OCI-M1 (cell line): ENCODE data around the gene RTN1.

Source experiments
- DNase-seq: peaks from one replicate; lab custom pipeline; 2025; lab: John Stamatoyannopoulos, UW

RTN1 gene

DNA sequence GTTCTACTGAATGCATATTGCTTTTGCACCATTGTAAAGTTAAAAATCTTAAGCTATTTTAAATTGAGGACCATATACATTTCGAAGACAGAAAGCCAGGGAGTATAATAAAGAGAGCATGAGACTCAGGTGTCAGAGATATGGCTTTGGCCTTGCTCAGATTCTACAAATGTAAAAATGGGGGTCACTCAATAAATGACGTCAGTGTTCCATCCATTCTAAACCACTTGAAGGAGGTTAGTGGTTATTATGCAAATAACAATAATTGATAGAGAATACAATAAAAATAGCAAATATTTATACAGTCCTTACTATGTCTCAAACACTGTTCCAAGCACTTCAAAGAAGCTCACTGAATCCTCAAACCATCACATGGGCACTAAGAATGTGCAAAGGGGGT is 20.1 kb downstream of the RTN1 start:
- no peak for DNase-seq

DNA sequence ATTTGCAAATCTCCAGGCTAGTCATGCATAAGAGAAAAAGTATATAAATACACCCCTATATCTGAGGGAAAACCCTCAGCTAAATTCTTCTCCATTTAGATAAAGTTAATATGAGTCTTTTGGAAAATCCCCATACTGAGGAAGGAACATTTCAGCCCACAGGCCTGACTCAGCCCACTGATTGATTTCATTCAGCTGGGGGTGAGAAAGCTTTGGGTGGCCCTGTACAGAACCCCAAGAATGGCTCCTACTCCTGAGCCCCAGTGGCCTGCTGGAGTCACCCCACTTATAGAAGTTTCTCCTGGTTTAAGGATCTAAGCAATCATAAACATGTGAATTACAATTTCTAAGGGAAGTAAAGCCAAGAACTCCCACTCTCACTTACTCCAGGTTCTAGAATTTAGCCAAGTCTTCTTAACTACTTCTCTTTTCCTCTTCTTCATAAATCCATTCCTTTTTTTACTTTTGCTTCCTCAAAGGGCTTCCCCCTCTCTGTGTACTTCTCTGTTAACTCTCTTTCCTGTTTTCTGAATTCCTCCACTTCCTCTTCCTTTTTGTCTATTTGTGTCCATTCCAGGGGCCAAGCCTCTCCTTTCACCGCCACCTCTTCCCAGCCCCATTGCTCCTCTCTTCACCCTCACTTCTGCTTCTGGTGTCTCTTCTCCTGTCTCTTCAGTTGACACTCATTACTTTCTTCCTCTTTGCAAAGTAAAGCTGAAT is 21.0 kb downstream of the RTN1 start:
- DNase-seq, result peak; percentile 57

DNA sequence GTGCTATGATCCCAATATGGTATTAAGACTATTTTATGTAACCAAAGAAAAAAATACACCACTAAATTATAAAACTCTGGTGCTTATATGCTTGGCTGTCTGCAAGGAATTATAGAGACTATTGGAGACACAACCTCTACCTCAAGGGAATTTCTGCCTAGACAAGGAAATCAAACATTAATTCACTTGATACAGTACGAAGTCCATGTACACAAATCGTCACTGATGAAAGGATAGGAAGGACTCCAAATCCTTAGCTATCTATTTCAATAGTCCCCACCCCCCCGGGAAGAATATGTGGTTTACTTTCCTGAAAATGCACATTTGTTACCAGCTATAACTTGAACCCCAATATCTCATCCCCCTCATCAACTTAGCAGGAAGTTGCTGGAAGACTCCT is 21.9 kb downstream of the RTN1 start:
- no peak for DNase-seq

DNA sequence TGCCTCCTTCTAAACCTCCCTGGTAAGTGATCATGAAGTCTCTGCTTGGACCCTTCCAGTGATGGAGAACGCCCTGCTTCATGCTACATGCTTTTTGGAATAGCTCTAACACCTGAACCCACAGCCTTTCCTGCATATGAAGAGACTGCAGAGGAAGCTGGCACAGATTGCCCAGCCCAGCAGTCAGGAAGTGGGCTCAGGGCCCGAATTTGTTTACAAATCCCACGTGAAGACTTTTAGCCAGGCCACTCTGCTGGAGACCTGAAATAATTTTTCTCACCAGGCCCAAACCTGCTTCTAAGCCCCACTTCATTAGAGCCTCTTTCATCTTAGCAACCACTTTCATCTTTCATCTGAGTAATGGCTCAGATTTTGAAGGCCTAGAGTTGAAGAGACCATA is 22.9 kb downstream of the RTN1 start:
- DNase-seq, result no peak

DNA sequence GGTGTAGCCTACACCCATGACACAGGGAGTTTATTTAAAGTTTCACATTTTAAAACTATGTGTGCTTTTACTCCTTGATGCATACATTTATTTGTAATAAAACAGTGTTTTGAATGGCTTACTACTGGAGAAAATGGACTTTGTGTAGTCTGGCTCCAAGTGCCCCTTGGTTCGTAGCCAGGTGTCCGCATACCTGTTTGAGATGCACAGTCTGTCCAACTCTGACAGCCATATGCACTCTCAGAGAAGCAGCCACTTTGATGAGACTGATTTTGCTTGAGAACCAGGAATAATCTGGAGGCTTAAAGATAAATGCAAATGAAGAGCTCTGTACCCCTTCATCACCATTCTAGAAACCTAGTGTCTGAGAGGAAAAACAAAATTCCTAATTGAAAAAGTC is 24.0 kb downstream of the RTN1 start:
- DNase-seq, result no peak

DNA sequence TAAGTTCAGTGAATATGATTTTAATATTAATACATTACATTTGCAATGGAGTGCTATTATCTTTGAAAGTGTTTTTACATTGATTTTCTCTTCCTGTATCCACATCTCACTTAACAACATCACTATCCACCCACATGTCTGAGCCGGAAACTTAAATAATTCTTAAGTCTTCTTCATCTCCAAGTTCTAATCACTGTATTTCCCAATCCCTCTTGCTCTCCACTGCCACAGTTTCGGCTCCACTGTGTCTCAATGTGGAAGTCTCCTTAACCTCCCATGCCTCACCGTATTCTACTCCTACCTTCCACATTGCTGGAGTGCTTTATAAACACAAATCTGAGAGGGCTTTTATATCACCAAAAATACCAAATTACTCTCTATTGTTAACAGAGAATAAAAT is 25.3 kb downstream of the RTN1 start:
- DNase-seq, result no peak

DNA sequence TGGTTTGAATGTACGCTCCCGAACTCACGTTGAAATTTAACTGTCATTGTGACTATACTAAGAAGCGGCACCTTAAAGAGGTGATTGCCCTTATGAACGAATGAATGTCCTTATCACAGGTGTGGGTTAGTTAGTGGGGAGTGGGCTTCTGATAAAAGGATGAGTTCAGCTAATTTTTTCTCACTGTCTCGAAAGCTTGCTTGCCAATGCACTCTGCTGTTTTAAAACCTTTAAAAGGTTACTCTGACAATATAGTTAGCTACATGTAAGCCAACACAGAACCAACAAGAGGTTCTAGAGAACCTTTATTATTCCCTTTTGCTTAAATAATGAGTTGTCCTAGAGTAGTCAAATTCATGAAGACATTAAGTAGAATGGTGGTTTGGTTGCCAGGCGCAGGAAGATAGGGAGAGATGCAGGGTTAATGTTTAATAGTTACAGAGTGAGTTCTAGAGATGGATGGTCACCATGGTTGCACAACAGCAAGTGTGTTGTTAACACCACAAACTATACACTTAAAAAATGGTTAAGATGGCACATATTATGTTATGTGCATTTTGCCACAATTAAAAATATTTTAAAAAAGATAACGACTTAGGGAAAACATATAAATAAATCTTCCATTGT is 26.3 kb downstream of the RTN1 start:
- DNase-seq, result no peak

DNA sequence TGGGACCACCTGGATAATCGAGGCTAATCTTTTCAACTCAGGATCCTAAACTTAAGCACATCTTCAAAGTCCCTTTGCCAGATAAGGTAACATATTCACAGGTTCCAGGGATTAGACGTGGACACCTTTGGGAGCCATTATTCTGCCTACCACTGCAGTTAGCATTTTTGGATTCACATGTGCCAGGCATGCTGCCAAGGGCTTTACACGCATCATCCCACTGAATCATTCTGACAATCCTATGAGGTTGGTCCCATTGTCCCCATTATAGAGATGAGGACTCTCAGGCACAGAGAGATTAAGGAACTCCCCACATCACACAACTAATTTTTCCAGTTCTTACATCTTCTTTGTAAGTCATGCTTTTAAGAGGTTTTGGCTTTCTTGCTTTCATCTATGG is 34.5 kb downstream of the RTN1 start:
- no peak for DNase-seq

DNA sequence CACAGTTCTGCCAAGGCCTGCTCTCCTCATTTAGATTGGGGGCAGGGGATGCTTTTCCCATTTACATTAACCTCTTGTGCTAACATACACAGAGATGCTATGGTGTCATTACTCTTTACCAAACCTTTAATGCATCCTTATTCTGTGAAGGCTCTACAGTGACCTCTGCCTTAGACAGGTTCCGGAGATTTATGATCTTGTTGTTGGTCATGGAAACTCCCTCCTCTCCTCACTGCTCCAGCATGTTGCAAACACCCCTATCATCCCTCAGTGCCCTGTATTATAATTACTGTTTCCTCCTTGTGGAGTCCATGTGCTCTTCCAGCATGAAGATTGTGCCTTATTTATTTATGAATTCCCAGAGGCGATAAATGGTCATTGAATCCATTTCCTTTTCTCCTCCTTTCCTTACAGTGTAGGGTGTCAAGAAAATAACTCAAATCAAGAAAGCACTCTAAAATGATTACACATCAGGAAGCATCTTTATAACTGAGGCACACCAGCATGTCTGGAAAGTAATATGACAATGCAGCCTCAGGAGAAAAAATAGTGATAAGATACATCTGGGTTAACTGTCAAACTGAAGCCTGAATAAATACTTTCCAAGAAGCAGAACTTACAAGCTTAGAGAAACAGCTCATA is 37.8 kb downstream of the RTN1 start:
- DNase-seq, result peak; percentile 56

DNA sequence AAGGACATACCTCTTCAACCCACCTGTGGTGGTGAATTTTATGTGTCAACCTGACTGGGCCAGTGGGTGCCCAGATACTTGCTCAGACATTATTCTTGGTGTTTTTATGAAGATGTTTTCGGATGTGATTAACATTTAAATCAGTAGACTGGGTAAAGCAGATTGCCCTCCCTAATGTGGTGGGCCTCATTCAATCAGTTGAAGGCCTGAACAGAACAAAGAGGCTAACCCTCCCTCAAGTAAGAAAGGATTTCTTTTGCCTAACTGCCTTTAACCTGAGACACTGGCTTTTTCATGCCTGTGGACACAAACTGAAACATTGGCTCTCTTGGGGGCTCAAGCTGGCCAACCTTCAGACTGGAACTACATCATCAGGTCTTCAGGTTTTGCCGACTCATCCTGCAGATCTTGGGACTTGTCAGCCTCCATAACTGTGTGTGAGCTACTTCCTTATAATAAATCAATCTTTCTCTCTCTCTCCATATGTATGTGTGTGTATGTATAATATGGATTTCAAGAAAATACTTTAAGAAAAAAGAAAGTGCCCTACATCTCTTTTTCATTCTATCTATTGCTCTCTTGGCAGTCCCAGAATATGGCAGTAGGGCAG is 39.4 kb downstream of the RTN1 start:
- peak; percentile 73 for DNase-seq

DNA sequence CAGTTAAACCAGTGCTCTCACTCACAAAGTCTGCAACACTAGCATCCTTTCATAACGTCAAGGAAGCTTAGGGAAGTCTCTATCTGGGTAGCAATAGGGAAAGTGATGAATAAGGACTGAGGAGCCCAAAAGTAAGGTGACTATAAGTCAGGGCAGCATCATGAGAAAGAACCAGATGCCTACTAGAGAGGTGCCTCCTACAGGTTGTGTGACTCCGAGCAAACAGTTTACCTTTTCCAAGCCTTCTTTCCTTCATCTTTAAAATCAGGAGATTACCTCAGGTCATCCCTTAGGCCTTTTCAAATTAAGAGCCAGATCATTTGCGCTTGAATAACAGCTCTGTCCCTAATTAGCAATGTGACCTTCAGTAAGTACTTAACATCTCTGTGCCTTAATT is 40.2 kb downstream of the RTN1 start:
- no peak for DNase-seq

DNA sequence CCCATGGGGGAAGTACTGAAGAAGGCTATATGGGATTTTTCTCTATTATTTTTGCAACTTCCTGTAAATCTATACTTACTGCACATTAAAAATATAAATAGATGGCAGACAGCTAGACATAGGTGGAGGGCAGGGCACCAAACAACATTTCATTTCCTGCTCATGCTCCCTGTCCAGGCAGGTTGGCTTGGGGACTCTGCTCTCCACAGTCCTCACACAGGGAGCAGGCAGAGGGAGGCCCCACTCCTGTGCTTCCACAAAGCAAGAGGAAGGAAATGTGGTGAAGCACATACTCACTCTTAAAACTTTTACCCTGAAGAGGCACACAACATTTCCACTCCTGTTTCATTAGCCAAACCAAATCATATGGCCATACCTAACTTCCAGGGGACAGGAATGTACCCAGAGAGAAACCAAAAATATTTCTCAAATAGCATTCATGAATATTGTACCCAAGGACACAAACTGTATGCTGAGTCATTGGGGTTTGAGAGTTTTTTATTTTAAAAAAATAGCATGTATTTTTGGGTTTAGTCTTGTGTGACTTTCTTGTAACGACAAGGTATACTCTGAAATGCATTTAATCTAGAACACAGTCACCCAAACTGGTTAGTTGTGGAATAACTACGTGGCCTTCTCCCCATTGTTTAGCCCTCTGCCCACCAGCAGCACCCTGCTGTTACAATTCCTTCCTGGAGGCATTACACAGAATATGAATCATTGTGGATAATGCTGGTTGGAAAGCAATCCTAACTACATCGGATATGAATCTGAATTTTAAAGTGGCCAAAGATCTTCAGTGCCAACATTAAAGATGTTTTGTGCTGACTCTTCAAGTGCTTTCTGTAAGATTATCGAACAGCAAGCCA is 40.9 kb downstream of the RTN1 start:
- peak; percentile 46 for DNase-seq

DNA sequence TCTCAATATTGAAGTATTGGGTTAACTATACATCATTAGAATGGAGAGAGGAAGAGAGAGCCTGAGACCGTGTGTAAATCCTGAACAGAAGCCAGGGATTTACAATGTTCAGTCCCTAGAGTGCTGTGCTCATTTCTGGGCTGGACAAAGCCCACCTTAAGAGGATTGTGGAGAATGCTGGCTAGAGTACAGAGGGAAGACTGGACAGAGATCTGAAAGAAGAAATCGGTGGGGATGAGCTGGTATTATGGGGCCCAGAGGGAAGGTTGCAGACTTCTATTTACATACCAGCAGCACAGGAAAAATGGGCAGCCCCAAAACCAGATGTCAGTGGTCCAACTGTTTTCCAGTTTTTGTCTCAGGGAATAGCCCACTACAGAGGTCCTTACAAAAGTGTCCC is 42.3 kb downstream of the RTN1 start:
- DNase-seq, result no peak

DNA sequence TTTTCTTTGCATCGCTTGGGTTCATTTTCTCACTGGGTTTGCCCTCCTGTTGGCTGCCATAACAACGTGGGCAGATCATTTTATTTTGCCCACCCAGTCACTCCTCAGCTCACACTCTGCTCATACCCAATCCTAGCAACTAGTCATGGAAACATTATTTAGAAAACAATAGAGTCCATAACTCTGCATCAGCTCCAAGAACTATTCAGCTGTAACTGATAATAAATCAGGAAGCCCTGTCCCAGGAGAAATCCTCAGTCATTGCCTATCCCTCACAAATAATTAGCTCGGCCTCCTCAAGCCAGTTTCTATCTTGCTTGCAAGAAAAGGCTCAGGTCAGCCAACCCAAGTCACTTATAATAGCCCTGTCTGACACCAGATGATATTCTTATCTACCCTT is 43.2 kb downstream of the RTN1 start:
- DNase-seq, result peak; percentile 31

DNA sequence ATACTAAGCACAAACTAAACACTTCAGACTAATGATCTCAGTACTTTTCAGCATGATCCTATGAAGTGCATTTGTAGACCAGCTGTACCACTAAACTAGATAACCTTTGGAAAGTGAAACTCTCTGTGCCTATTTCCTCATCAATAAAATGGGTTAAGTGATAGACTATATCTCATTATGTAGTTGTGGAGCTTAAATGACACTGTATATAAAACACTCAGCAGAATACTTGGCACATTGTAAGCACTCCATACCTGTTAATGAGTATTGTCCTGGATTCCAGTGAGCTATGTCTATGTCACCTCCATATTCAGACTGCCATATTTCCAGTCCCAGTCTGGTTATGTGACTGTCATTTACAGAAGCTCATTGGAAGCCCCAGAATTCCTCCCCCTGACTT is 44.4 kb downstream of the RTN1 start:
- no peak for DNase-seq

DNA sequence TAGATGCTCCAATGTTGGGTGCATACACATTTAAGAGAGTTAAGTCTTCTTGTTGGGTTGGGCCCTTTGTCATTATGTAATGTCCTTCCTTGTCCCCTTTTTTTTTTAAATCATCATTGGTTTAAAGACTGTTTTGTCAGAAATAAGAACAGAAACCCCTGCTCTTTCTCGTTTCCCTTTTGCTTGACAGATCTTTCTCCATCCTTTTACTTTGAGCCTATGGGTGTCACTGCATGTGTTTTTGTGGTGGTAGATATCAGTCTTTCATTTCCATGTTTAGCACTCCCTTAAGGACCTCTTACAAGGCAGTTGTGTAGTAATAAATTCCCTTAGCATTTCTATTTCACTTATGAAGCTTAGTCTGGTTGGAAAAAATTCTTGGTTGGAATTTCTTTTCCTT is 47.4 kb downstream of the RTN1 start:
- no peak for DNase-seq

DNA sequence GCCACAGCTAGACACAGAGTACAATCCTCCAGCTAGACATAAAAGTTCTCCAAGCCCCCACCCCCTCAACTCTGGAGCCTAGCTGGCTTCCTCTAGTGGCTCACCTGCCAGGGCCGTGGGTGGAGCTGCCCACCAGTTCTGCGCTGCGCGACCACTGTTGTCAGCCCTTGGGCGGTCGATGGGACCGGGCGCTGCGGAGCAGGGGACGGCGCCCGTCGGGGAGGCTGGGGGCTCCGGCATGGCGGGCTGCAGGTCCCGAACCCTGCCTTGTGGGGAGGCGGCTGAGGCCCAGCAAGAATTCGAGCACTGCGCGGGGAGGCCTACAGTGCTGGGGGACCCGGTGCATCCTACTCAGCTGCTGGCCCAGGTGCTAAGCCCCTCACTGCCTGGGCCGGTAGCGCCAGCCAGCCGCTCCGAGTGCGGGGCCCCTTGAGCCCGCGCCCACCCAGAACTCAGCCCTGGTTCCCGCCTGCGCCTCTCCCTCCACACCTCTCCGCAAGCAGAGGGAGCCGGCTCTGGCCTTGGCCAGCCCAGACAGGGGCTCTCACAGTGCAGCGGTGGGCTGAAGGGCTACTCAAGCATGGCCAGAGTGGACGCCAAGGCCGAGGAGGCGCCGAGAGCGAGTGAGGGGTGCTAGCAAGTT is 51.0 kb downstream of the RTN1 start:
- no peak for DNase-seq

DNA sequence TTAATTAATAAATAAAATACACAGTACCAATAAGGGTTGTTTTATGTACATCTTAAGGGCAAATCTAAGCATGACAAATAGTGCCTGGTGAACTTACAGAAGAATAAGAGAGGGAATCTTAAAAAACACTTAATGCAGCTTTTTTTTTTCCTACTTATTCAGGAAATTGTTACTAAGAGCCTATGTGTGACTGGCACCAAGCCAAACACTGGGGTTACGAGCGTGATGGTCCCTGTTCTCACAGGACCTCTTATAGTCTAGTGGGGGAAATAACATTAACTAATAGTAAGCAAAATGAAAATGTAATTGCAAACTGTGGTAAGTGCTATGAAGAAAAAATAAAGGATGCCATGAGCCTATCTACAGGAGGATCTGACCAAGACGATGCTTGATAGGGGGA is 53.6 kb downstream of the RTN1 start:
- DNase-seq, result no peak

DNA sequence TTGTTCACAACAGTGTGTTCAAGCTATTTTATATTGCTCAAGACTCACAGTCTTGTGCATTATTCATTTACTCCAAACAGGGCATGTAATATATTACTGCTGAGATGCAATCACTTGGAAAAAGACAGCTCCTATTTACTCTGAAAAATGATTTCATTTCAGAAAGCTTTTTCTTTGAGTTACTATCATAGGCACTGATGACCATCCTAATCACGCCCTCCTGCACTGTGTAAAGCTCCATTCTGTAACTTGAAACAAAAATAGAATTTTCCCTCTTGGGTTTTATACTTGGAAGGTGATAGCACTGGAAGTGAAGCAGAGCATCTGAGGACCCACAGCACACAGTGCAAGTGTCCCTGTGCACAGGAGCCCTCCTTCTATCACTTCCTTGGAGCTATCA is 55.6 kb downstream of the RTN1 start:
- DNase-seq, result no peak

DNA sequence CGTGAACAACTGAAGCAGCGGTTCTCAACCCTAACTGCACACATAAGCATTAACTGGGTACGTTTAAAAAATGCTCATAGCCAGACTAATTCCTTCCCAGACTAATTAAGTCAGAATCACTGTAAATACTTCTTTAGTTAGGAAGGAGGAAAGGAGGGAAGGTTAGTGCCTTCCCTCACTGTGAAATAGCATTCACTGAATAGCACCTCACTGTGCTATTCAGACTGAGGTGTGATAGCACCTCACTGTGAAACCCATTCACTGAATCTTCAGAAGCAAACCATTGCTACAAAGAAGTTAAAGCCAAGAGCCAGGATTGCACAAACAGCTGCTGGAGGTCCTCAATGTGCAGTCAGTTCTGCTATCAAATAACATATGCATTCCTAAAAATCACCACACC is 58.8 kb downstream of the RTN1 start:
- DNase-seq, result no peak

DNA sequence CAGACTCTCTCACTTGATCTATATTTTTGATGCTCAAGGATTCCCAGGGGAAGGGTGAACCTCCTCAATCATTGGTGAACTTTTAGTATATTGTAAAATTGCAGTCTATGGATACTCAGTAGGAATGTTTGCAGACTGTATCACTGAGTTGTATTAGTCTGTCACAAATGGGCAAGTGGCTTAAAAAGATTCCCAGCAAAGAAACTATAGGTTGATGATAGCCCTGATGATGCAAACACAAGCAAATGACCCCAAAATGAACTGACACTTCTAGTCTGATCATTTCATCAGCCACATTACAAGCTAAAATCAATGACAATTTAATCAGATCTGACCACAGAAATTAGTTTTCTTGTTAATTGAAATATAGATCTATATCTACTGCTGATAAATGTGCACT is 59.5 kb downstream of the RTN1 start:
- DNase-seq, result no peak

DNA sequence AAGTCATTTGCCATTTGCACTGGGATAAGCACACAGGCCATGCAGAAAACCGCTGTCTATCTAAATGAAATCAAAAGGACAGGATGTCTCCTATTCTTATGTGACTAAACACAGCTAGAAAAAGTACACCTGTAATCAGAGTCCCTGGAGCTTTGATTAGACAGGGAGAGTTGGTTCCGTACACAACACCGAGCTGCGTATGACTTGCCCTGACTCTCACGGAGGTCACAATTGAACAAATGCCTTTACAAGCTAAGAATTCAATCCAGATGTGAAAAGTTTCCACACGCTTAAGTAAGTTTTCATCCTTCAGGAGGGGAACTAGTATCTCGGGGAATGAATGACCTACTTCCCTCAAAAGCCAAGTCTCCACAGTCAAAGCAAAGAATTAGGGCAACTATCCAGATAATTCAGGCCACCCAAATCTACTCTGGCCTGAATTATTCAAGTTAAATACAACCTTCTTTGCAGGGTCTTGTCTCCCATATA is 67.5 kb downstream of the RTN1 start:
- DNase-seq, result no peak
